NB4 (cell line): Measurements from ENCODE around the gene PLEKHO2.
"Not testable (repeated sequence)": the region's sequence is repeated elsewhere in the genome, so short reads cannot be mapped to it uniquely, and the experiment has no call there.

ENCODE experiments used
- CTCF ChIP-seq: IDR thresholded peaks from one replicate; pipeline ENCODE4 v1.5.1; 2012; ENCODE audit warnings: low read depth, low read length
- MAX ChIP-seq: IDR thresholded peaks from 2 replicates; pipeline ENCODE4 v1.6.1; 2011; ENCODE audit warnings: low read depth, low read length
- MYC ChIP-seq: IDR thresholded peaks from 2 replicates; pipeline ENCODE4 v1.6.1; 2011; ENCODE audit warnings: low read depth, low read length
- POLR2A ChIP-seq: IDR thresholded peaks from 2 replicates; pipeline ENCODE4 v1.6.1; 2011; ENCODE audit warnings: mild to moderate bottlenecking; ENCODE audit not compliant: insufficient read length; ENCODE audit errors: extremely low read depth

GRCh38 chr15:64814283-64814682, 27.4 kb upstream of the PLEKHO2 start:
- TF ChIP-seq CTCF, MYC, MAX, POLR2A: not testable (repeated sequence)
